ENCODE measurements around the gene SOSTDC1. TPM values are rescaled to one million over a fixed set of nuclear protein-coding genes. Genes with fewer than 3 reads are reported as not detected.

SOSTDC1 gene
- total RNA-seq, 1 experiment from 2014 or later: 0.20 TPM

GRCh38 chr7:16471933-16472332 is 6.4 kb upstream of the SOSTDC1 start:
- CTCF ChIA-PET: no interaction called here
- no peak overlapping the region for H3K9ac ChIP-seq (ENCODE audit: low read length)

More at GRCh38 chr7:16471933-16472332, 6.4 kb upstream of the SOSTDC1 start:
- TF ChIP-seq CTCF (IDR thresholded peaks at IDR 0.05 in 2 of 3, conservative IDR thresholded peaks at IDR 0.05 in 1 of 3; ENCODE audit: borderline replicate concordance in 1 of 3, insufficient read depth in 1 of 3, low read depth in 2 of 3, low read length in 2 of 3): peak in 2 of 3 experiments; percentile 21 to 31; a peak in 3 of 6 replicates
- TF ChIP-seq EZH2 (IDR thresholded peaks at IDR 0.05): no peak
- TF ChIP-seq ZNF274 (IDR thresholded peaks at IDR 0.05; ENCODE audit: low read depth, low read length): no peak
- no peak for TF ChIP-seq SIN3A (IDR thresholded peaks at IDR 0.05; ENCODE audit: low read depth)
- ATAC-seq: peak; percentile 64
- Histone ChIP-seq H3K9me2 (ENCODE audit: insufficient read depth) (0 out of 2 replicates have a peak, but pooled peaks cover 3% of the 10 kb centered on the region), H3K79me2 (ENCODE audit: insufficient read depth, low read length) (no peaks in the 10 kb centered on the region), H3K9me3 (ENCODE audit: control insufficient read depth in 1 of 2, insufficient read depth in 1 of 2, low read depth in 1 of 2, low read length in 2 of 2) (no peaks in the 10 kb centered on the region), H3K27me3 (ENCODE audit: insufficient read depth, low read length) (no peaks in the 10 kb centered on the region), H4K20me1 (ENCODE audit: insufficient read depth) (no peaks in the 10 kb centered on the region), H3K27ac (ENCODE audit: low read depth, low read length) (no peak overlapping the region), H3K4me1 (ENCODE audit: control insufficient read depth in 1 of 2, insufficient read depth in 2 of 2, low read length in 2 of 2) (no peaks in the 10 kb centered on the region), H3K4me2 (ENCODE audit: low read length) (no peak overlapping the region), H2AFZ (ENCODE audit: low read depth, low read length, poor library complexity, severe bottlenecking) (no peak overlapping the region), H3K36me3 (ENCODE audit: control insufficient read depth in 1 of 2, insufficient read depth in 2 of 2, low read length in 2 of 2) (no peaks in the 10 kb centered on the region), H3K4me3 (replicated peaks in 1 of 2; ENCODE audit: low read depth in 1 of 2, low read length in 2 of 2) (no peak overlapping the region)
- BruUV-seq (replicated peaks): no TSS peak
- ChIA-PET RAD21 (ENCODE audit: low non-redundant PET in 1 of 2, low total read pairs in 2 of 2, uncharacterized antibody in 2 of 2, unreplicated experiment in 2 of 2) (no interaction called here), POLR2A (interaction anchor here (1.0 kb wide), 1 partner anchor 11 kb away, joined by 3 read pairs; no protein-coding TSS in a partner anchor)
- intact Hi-C loops (cut with micrococcal nuclease): no loop called here
- no peak for DNase-seq (ENCODE audit: low read depth, low spot score)
